Stimulated activated CD8-positive, alpha-beta memory T cell treated with anti-CD3 and anti-CD28 coated beads, Interleukin-15, amount 100 ng/mL, for 1 hour (primary cell): ENCODE measurements around the gene ELAVL3.
"Not testable (repeated sequence)": the region's sequence is repeated elsewhere in the genome, so short reads cannot be mapped to it uniquely, and the experiment has no call there.

Experiments used
- DNase-seq: peaks from one replicate; pipeline ENCODE4 v3.0.0-alpha.2; 2020; ENCODE audit warnings: low read depth

Gene ELAVL3

DNA sequence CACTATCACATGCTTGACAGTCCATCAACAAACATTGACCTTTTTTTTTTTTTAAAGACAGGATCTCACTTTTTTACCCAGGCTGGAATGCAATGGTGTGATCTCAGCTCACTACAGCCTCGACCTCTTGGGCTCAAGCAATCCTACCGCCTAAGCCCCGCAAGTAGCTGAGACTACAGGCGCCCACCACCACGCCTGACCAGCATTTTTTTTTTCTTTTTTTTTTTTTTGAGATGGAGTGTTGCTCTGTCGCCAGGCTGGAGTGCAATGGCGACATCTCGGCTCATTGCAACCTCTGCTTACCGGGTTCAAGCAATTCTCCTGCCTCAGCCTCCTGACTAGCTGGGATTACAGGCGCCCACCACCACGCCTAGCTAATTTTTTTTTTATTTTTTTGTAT lies 21.9 kb downstream of the ELAVL3 start:
- not testable (repeated sequence) for DNase-seq

DNA sequence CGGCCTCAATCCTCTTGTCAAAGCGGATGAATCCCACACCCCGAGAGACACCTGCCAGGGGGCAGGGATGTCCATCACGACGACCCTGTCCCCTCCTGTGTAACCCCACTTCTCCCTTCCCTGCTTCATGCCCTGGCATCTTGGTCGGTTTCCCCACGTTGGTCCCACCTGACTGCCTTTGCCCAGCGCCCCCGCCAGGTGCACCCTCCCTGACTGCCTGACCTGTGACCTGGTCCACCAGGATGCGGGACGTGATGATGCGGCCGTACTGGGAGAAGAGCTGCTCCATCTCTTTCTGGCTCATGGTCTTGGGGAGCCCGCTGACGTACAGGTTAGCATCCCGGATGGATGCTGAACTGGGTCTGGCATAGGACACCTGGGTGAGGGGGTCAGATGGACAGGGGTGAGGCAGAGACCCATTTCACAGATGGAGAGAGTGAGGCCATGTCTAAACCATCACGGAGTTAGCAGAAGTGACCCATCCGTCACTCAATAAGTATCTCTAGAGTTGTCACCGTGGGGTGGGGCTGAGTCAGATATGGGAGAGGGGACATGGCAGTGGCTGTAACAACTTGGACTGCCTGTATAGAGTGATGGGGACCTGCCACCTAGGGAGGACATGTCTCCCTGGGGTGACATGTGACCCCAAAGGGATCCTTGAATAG lies 22.5 kb downstream of the ELAVL3 start:
- no peak for DNase-seq

- no peak for DNase-seq
These were observed 23.0 kb downstream of the ELAVL3 start for GRCh38 chr19:11457831-11458230.

- no peak for DNase-seq
These were observed 23.7 kb downstream of the ELAVL3 start for GRCh38 chr19:11457115-11457514.

DNA sequence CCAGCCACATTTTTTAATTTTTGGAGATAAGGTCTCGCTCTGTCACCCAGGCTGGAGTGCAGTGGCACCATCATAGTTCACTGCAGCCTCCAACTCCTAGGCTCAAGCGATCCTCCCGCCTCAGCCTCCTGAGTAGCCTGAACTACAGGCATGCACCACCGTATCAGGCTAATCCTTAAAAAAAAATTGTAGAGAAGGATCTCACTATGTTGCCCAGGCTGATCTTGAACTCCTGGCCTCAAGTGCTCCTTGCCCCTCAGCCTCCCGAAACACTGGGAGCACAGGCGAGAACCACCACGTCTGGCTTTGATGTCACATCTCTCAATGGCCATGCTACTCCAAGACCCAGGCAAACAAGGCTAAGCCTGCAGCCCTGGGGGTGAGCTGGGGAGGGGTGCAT lies 24.2 kb downstream of the ELAVL3 start:
- no peak for DNase-seq

- not testable (repeated sequence) for DNase-seq
These were observed 25.7 kb downstream of the ELAVL3 start for GRCh38 chr19:11455233-11455554.

- no peak for DNase-seq
These were observed 27.1 kb downstream of the ELAVL3 start for GRCh38 chr19:11453468-11454341.

- no peak for DNase-seq
These were observed 28.1 kb downstream of the ELAVL3 start for GRCh38 chr19:11452620-11453310.

GRCh38 chr19:11451871-11452619 lies 28.8 kb downstream of the ELAVL3 start:
- no peak for DNase-seq

DNA sequence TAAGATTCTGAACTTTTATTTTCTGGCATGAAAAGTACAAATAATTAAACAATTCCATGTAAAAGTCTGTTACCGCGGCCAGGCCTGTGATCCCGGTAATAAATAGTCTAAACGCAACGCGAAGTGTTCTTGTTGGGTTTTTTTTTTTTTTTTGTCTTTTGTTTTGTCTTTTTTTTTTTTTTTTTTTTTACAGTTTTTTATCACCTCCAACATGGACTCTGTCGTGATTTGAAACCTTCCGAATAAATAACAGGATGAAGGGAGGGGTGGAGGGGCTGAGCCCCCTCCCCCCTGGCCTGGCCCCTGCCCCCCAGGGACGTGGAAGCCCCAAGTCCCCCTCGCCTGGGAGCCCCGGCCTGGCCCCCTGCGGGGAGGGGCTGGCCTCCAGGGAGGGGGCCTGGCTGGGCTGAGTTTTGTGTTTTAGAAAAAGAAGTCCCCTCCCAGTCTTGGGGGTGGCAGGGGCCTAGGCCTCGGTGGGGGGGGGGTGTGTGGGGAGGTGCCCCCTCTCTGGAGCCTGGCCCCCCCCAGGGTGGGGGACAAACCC lies 29.4 kb downstream of the ELAVL3 start:
- DNase-seq, result no peak

GRCh38 chr19:11450570-11451326 lies 30.1 kb downstream of the ELAVL3 start:
- no peak for DNase-seq

- no peak for DNase-seq
These were observed 31.8 kb downstream of the ELAVL3 start for GRCh38 chr19:11448923-11449554.

DNA sequence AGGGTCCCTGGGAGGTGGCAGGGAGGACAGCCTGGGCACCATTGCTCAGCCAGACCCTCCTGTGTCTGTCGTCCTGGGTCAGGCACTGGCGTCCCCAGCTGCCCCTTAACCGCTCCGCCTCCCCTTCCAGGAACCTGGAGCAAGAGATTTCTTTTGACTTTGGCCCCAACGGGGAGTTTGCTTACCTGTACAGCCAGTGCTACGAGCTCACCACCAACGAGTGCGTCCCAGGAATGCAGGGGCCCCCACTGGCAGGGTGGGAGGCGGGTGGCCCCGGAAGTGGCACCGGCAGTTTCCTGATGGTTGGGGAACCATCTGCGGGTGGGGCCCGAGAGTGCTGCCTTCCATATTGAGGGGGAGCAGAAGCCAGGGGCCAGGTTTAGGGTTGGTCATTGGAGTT lies 32.4 kb downstream of the ELAVL3 start:
- DNase-seq, result no peak

DNA sequence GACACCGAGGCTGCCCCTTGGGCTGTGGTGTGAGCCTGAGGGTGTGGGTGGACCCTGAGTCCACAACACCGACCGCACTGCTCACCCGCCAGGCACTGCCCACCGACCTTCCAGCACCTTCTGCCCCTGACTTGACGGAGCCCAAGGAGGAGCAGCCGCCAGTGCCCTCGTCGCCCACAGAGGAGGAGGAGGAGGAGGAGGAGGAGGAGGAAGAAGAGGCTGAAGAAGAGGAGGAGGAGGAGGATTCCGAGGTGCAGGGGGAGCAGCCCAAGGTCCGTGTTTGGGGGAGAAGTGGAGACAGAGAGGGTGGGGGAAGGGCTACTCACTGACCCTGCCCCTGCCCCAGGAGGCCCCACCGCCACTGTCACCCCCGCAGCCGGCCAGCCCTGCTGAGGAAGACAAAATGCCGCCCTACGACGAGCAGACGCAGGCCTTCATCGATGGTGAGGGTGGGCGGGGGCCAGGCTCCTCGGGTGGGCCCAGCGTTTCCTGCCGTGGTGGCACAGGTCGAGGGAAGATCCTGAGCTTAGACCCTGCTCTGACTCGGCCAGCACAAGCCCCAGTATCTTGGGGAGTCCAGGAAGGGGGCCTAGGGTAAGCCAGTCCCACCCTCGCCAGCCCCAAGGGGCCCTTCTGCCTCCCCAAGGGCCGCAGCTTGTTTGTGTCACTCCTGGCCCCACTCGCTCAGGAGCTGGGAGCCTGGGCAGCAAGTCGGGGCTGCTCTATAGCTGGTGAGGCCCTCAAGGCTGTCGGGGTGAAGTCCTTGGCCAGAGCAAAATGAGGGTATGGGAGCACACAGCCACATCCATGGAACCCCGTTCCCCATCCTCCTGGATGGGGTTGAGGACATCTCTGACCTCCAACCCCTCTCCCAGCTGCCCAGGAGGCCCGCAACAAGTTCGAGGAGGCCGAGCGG lies 33.2 kb downstream of the ELAVL3 start:
- DNase-seq, result no peak

DNA sequence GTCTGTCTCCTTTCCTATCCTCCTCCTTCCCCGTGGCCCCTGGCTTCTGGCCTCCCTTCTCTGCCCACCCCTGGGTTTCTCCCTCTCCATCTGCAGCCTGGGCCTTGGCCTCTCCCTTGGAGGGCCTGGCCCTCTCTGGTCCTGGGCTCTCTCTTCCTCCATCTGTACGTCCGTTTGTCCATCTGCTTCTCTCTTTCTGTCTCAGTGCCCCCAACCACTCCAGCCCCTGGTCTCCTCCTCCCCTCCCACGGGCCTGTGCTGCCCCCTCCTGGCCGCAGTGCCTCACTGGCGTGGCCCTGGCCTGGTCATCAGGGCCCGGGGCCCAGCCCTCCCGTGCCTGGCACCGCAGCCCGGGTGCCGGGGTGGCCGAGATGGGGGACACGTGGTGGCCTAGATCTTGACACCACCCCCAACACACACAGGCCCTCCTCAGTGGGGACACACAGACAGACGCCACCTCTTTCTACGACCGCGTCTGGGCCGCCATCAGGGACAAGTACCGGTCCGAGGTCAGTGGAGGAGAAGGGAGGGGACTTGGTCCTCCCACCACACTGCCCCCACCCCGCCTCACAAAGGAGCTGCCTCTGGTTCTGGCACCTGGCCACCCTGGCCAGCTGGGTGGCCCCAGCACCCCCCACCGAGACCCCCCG lies 34.1 kb downstream of the ELAVL3 start:
- peak; percentile 33 for DNase-seq

- DNase-seq, result no peak
These were observed 34.6 kb downstream of the ELAVL3 start for GRCh38 chr19:11446271-11446651.

GRCh38 chr19:11445141-11445540 lies 35.7 kb downstream of the ELAVL3 start:
- DNase-seq, result no peak

GRCh38 chr19:11444059-11444458 lies 36.8 kb downstream of the ELAVL3 start:
- no peak for DNase-seq

- DNase-seq, result no peak
These were observed 42.9 kb downstream of the ELAVL3 start for GRCh38 chr19:11437955-11438354.
